SK-N-SH (cell line): Measurements from ENCODE around the gene TSPAN14.

ENCODE experiments used
- CTCF ChIP-seq: fragments of 200-600 bp; sonication (generic); IDR thresholded peaks from 2 replicates; pipeline ENCODE4 v1.6.1; 2017; ENCODE audit warnings: antibody characterized with exemption, mild to moderate bottlenecking, moderate library complexity
- EP300 ChIP-seq, 2 experiments: IDR thresholded peaks; 2 replicates each; pipeline versions ENCODE4 v1.4.0 to v1.6.1; 2012; ENCODE audit warnings: borderline replicate concordance in 1 of 2, low read depth in 1 of 2, low read length in 1 of 2
- EZH2phosphoT487 ChIP-seq: fragments of 200-600 bp; sonication (generic); IDR thresholded peaks from 2 replicates; pipeline ENCODE4 v1.6.1; 2017; ENCODE audit warnings: low read depth, mixed run types, mild to moderate bottlenecking, antibody characterized with exemption, moderate library complexity, borderline replicate concordance
- GABPA ChIP-seq: IDR thresholded peaks from 2 replicates; pipeline ENCODE4 v1.4.0; 2012; ENCODE audit warnings: low read depth, mild to moderate bottlenecking
- POLR2AphosphoS5 ChIP-seq: IDR thresholded peaks from 2 replicates; pipeline ENCODE4 v1.6.1; 2012; ENCODE audit warnings: low read depth, low read length
- RAD21 ChIP-seq: IDR thresholded peaks from 2 replicates; pipeline ENCODE4 v1.6.1; 2012; ENCODE audit warnings: mild to moderate bottlenecking, low read length
- REST ChIP-seq: IDR thresholded peaks from 2 replicates; pipeline ENCODE4 v1.6.1; 2012; ENCODE audit warnings: mild to moderate bottlenecking, low read depth, low read length, moderate library complexity
- SMC3 ChIP-seq: IDR thresholded peaks from 2 replicates; pipeline ENCODE4 v1.6.1; 2012; ENCODE audit warnings: low read depth, low read length, improper control_type of control experiment
- TCF12 ChIP-seq: IDR thresholded peaks from 2 replicates; pipeline ENCODE4 v1.4.0; 2012
- TEAD4 ChIP-seq: IDR thresholded peaks from 2 replicates; pipeline ENCODE4 v1.4.0; 2012; ENCODE audit warnings: mild to moderate bottlenecking, borderline replicate concordance; ENCODE audit not compliant: insufficient read depth
- ZBTB33 ChIP-seq: IDR thresholded peaks from 2 replicates; pipeline ENCODE4 v1.4.0; 2012; ENCODE audit warnings: low read depth, borderline replicate concordance

- no peak for TF ChIP-seq ZBTB33
- no peak for TF ChIP-seq POLR2AphosphoS5
- no peak for TF ChIP-seq CTCF
- TF ChIP-seq RAD21, result no peak
- no peak for TF ChIP-seq TCF12
- TF ChIP-seq EP300 (IDR thresholded peaks at IDR 0.05; ENCODE audit: borderline replicate concordance in 1 of 2, low read depth in 1 of 2, low read length in 1 of 2), result no peak
- TF ChIP-seq EZH2phosphoT487, result no peak
- no peak for TF ChIP-seq GABPA
- no peak for TF ChIP-seq SMC3
- TF ChIP-seq REST, result no peak
- no peak for TF ChIP-seq TEAD4
Measured at GRCh38 chr10:80405626-80406025, 48.5 kb upstream of the TSPAN14 start.
